HepG2 (cell line): ENCODE data around the gene TXNRD2. TPM values are rescaled to one million over a fixed set of nuclear protein-coding genes. Genes with fewer than 3 reads are reported as not detected.

Experiments
- BRCA1 ChIP-seq: sonication (generic); formaldehyde crosslinking; IDR thresholded peaks from 2 replicates; pipeline ENCODE4 v1.4.0; 2020; ENCODE audit warnings: missing genetic modification reagents
- CHD2 ChIP-seq: IDR thresholded peaks from 2 replicates; pipeline ENCODE4 v1.6.1; 2011; ENCODE audit warnings: low read depth, low read length, improper control_type of control experiment
- CREB1 ChIP-seq, 2 experiments: fragments of 450-650 bp in 1 of 2; IDR thresholded peaks; 2 replicates each; pipeline ENCODE4 v1.6.1; 2016 to 2017; ENCODE audit warnings: control low read depth in 1 of 2, mild to moderate bottlenecking in 1 of 2, missing compliant biosample characterization in 1 of 2, missing genetic modification characterization in 1 of 2
- FOXM1 ChIP-seq: sonication (generic); formaldehyde crosslinking; IDR thresholded peaks from 2 replicates; pipeline ENCODE4 v1.5.0; 2020; ENCODE audit warnings: missing genetic modification reagents
- HNF1B ChIP-seq: sonication (generic); formaldehyde crosslinking; IDR thresholded peaks from 2 replicates; pipeline ENCODE4 v1.5.1; 2020; ENCODE audit warnings: mild to moderate bottlenecking, moderate library complexity, missing genetic modification reagents
- HNF4A ChIP-seq: sonication (generic); formaldehyde crosslinking; IDR thresholded peaks from 2 replicates; pipeline ENCODE4 v1.4.0; 2020; ENCODE audit warnings: missing genetic modification reagents
- JDP2 ChIP-seq: sonication (generic); formaldehyde crosslinking; IDR thresholded peaks from 2 replicates; pipeline ENCODE4 v1.8.1; 2022; ENCODE audit warnings: missing genetic modification reagents, borderline replicate concordance
- MED1 ChIP-seq: sonication (generic); formaldehyde crosslinking; IDR thresholded peaks from 2 replicates; pipeline ENCODE4 v1.4.0; 2020; ENCODE audit warnings: missing genetic modification reagents
- MLX ChIP-seq: IDR thresholded peaks from 2 replicates; pipeline ENCODE4 v1.6.1; 2016
- MXD4 ChIP-seq: IDR thresholded peaks from 2 replicates; pipeline ENCODE4 v1.6.1; 2016; ENCODE audit warnings: mild to moderate bottlenecking, missing biosample characterization, missing genetic modification reagents
- NFYC ChIP-seq: IDR thresholded peaks from 2 replicates; pipeline ENCODE4 v1.6.1; 2016; ENCODE audit warnings: missing genetic modification reagents, missing compliant biosample characterization
- NR2F1 ChIP-seq, 2 experiments: fragments of 450-650 bp in 1 of 2; formaldehyde crosslinking in 1 of 2; IDR thresholded peaks; 2 replicates each; pipeline versions ENCODE4 v1.5.0 to v1.6.1; 2016 to 2020; ENCODE audit warnings: mild to moderate bottlenecking in 1 of 2, missing compliant biosample characterization in 1 of 2, missing genetic modification reagents in 1 of 2, moderate library complexity in 1 of 2
- PCBP1 ChIP-seq: fragments of 200-400 bp; formaldehyde crosslinking; IDR thresholded peaks from 2 replicates; pipeline ENCODE4 v1.6.1; 2017; ENCODE audit warnings: mild to moderate bottlenecking, low read depth, low read length, borderline replicate concordance
- PCBP2 ChIP-seq: fragments of 200-400 bp; formaldehyde crosslinking; optimal IDR thresholded peaks from 2 replicates; pipeline ENCODE3; 2018; ENCODE audit warnings: low read length, low read depth; ENCODE audit not compliant: poor library complexity, severe bottlenecking
- RFX3 ChIP-seq: IDR thresholded peaks from 2 replicates; pipeline ENCODE4 v1.6.1; 2016; ENCODE audit warnings: missing biosample characterization, missing genetic modification reagents
- ZEB1 ChIP-seq: IDR thresholded peaks from 2 replicates; pipeline ENCODE4 v1.6.1; 2012; ENCODE audit warnings: mild to moderate bottlenecking, low read depth, inconsistent platforms; ENCODE audit not compliant: insufficient replicate concordance
- ZFY ChIP-seq: sonication (generic); formaldehyde crosslinking; IDR thresholded peaks from 2 replicates; pipeline ENCODE4 v1.4.0; 2020; ENCODE audit warnings: missing genetic modification reagents
- ZNF260 ChIP-seq: sonication (generic); formaldehyde crosslinking; IDR thresholded peaks from 2 replicates; pipeline ENCODE4 v1.4.0; 2020; ENCODE audit warnings: missing genetic modification reagents, low read depth, mild to moderate bottlenecking, borderline replicate concordance
- ZNF333 ChIP-seq: sonication (generic); formaldehyde crosslinking; IDR thresholded peaks from 2 replicates; pipeline ENCODE4 v1.4.0; 2020; ENCODE audit warnings: mild to moderate bottlenecking, missing genetic modification reagents, borderline replicate concordance
- ZNF709 ChIP-seq: sonication (generic); formaldehyde crosslinking; IDR thresholded peaks from 2 replicates; pipeline ENCODE4 v1.5.0; 2020; ENCODE audit warnings: mild to moderate bottlenecking, missing genetic modification reagents
- polyA plus RNA-seq, 8 experiments: library from polyadenylated mRNA; depleted of rRNA in 3 of 8; stranded (reverse) in 7 of 8; unstranded in 1 of 8; fragments of >200 nt; fragmentation: Illumina TruSeq in 4 of 8; extraction: Trizol in 4 of 8; gene quantifications; 2 replicates each; pipeline versions ENCODE4 v1.2.1 to v1.2.3, GENCODE V29; 2011 to 2016; ENCODE audit warnings: low read depth in 4 of 8, missing spikeins in 1 of 8, mixed read lengths in 1 of 8; ENCODE audit not compliant: insufficient read depth in 1 of 8
- total RNA-seq, 5 experiments: library from RNA; depleted of rRNA; stranded (reverse); fragments of >200 nt; fragmentation: Illumina TruSeq; extraction: Trizol; gene quantifications; 2 replicates each; pipeline ENCODE4 v1.2.3, GENCODE V29; 2016; ENCODE audit warnings: low read depth in 1 of 5
- TF ChIP-seq, protein P1 (sequence below): sonication (generic); formaldehyde crosslinking; IDR thresholded peaks from 2 replicates; pipeline ENCODE4 v1.5.1; 2020; ENCODE audit warnings: mild to moderate bottlenecking, missing genetic modification reagents, borderline replicate concordance
- TF ChIP-seq, protein P2 (sequence below): sonication (generic); formaldehyde crosslinking; IDR thresholded peaks from 2 replicates; pipeline ENCODE4 v1.5.0; 2020; ENCODE audit warnings: mild to moderate bottlenecking, low read depth, missing genetic modification reagents, borderline replicate concordance

The TXNRD2 gene
- total and polyA plus RNA-seq, 2 of the 13 experiments (the other 11 are each of a cell fraction or from before 2014, with no cell fraction given) = 17.5 to 18.6 TPM

DNA sequence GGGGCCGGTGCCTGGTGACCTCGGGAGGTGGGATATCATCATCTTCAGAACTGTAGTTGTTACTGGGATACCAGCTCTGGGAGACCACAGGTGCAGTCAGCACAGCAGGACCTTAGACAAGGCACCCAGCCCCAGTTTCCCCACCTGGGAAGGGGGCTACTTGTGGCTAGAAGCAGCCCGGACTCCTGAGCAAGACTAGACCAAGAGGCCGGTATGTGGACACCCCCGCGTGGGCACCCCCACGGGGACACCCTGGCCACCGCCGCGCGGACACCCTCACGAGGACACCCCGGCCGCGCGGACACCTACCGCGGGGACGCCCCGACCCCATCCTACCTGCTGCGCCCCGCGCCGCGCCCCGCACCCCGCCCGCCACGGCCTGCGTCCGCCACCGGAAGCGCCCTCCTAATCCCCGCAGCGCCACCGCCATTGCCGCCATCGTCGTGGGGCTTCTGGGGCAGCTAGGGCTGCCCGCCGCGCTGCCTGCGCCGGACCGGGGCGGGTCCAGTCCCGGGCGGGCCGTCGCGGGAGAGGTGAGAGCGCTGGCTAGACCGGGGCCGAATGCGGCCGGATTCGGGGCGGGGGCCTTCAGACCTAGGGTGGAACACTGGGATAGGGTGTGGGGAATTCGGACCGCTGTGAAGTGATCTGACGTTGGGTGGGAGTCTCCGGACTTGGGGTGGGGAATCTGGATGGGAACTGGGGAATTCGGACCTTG lies at the start of gene TXNRD2, which contains the start of gene COMT (continued):
- TF ChIP-seq ZNF260 (no peak), HNF4A (CRISPR knock-in tag) (0 out of 2 replicates have a peak, but pooled peaks have one; percentile 11), ZEB1 (no peak), NFYC (CRISPR knock-in tag) (no peak), MED1 (CRISPR knock-in tag) (peak; percentile 40; the same call in 1 of the 2 replicates), ZNF333 (no peak), ZFY (CRISPR knock-in tag) (peak; percentile 67), BRCA1 (CRISPR knock-in tag) (no peak), PCBP2 (no peak), RFX3 (CRISPR knock-in tag) (no peak), NR2F1 (CRISPR knock-in tag; IDR thresholded peaks at IDR 0.05) (no peak), ZNF709 (0 out of 2 replicates have a peak, but pooled peaks have one; percentile 36), FOXM1 (CRISPR knock-in tag) (no peak), CHD2 (0 out of 2 replicates have a peak, but pooled peaks have one; percentile 8), MXD4 (CRISPR knock-in tag) (0 out of 2 replicates have a peak, but pooled peaks have one; percentile 5), CREB1 (IDR thresholded peaks at IDR 0.05) (no peak), CREB1 (CRISPR knock-in tag; IDR thresholded peaks at IDR 0.05) (no peak), JDP2 (CRISPR knock-in tag) (no peak), MLX (CRISPR knock-in tag) (no peak), PCBP1 (no peak), HNF1B (CRISPR knock-in tag) (no peak)
- TF ChIP-seq, protein P1, sequence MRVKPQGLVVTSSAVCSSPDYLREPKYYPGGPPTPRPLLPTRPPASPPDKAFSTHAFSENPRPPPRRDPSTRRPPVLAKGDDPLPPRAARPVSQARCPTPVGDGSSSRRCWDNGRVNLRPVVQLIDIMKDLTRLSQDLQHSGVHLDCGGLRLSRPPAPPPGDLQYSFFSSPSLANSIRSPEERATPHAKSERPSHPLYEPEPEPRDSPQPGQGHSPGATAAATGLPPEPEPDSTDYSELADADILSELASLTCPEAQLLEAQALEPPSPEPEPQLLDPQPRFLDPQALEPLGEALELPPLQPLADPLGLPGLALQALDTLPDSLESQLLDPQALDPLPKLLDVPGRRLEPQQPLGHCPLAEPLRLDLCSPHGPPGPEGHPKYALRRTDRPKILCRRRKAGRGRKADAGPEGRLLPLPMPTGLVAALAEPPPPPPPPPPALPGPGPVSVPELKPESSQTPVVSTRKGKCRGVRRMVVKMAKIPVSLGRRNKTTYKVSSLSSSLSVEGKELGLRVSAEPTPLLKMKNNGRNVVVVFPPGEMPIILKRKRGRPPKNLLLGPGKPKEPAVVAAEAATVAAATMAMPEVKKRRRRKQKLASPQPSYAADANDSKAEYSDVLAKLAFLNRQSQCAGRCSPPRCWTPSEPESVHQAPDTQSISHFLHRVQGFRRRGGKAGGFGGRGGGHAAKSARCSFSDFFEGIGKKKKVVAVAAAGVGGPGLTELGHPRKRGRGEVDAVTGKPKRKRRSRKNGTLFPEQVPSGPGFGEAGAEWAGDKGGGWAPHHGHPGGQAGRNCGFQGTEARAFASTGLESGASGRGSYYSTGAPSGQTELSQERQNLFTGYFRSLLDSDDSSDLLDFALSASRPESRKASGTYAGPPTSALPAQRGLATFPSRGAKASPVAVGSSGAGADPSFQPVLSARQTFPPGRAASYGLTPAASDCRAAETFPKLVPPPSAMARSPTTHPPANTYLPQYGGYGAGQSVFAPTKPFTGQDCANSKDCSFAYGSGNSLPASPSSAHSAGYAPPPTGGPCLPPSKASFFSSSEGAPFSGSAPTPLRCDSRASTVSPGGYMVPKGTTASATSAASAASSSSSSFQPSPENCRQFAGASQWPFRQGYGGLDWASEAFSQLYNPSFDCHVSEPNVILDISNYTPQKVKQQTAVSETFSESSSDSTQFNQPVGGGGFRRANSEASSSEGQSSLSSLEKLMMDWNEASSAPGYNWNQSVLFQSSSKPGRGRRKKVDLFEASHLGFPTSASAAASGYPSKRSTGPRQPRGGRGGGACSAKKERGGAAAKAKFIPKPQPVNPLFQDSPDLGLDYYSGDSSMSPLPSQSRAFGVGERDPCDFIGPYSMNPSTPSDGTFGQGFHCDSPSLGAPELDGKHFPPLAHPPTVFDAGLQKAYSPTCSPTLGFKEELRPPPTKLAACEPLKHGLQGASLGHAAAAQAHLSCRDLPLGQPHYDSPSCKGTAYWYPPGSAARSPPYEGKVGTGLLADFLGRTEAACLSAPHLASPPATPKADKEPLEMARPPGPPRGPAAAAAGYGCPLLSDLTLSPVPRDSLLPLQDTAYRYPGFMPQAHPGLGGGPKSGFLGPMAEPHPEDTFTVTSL = no peak
- TF ChIP-seq, protein P2, sequence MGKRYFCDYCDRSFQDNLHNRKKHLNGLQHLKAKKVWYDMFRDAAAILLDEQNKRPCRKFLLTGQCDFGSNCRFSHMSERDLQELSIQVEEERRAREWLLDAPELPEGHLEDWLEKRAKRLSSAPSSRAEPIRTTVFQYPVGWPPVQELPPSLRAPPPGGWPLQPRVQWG = no peak
